ENCODE measurements around the gene PEAK1. TPM values are rescaled to one million over a fixed set of nuclear protein-coding genes. Genes with fewer than 3 reads are reported as not detected.

Gene PEAK1
- total RNA-seq, 1 donor from 2014 or later, result 99.7 TPM

DNA sequence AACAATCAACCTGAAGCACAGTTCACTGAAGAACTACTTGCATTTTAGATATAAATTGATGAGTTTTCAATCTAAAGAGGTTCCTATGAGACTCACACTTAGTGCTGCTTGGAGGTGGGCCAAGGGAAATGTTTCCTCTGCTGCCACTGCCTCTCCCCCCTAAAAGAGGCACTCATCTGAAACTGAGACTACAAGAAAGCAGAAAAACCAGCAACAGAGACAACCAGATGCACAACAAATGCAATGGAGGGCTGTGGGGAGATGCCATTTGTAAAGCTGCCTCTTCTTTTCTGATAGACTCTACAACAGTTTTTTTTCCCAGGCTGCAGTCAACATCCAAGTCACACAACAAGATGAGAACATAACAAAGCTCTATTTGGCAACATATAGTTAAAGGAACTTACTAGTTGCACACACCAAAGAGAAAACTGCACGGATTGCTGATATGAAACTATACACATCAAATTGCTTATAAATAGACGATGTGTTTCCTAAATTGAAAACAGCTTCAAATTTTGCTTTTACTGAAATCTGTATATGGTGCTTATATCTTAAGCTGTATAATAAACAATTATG, 360.0 kb downstream of the PEAK1 start:
- DNase-seq, result peak; percentile 69

DNA sequence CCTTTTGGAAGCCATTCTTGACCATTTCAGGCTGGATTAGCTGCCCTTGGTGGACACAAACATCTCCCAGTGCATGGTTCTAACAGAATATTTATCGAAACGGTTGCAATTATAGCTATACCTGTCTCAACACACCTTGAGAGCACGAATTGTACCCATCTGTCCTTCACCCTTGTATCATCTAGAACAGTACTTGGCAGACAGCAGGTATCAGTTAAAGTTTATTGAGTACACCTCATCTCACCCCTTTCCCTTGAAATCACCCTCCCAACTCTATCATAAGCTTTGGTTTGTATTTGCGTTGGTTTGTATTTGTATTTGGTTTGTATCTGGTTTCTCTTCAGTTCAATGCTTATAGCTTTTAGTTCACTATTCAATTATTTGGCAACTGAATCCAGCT, 361.4 kb downstream of the PEAK1 start:
- DNase-seq, result no peak

DNA sequence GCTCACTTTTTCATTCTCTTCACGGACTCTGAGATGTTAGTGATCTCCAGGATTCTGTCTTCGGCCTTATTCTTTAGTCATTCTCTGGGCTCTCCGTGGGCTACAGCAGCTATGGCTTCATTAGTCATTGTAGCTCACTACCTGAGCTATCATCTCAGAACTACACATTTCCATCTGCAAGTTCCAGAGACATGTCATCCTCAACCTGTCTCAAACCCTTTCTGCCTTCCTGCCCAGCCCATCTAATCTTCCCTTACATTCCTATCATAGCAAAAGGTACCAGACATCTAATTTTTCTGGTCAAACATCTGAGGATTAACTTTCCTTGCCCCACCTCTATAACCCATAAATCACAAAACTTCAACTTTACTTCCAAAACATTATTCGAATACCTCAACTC, 362.2 kb downstream of the PEAK1 start:
- DNase-seq, result no peak

DNA sequence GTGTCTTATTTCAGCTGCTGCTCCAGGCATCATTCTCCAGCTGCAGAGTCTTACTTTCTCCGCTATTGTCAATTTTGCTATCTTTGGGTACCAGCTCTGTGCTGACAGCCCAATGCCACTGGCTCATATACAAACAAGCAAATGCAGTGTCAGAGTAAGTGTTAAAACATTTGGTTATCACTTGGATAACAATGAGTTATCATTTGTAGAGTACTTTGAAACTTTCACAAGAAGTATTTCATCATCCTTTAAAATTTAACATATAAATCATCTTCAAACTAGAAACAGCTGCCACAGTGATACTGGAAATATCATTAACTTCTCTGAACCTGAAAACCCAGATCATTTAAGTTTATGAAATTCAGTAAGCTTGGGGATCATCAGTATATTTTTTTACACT, 362.8 kb downstream of the PEAK1 start:
- no peak for DNase-seq

DNA sequence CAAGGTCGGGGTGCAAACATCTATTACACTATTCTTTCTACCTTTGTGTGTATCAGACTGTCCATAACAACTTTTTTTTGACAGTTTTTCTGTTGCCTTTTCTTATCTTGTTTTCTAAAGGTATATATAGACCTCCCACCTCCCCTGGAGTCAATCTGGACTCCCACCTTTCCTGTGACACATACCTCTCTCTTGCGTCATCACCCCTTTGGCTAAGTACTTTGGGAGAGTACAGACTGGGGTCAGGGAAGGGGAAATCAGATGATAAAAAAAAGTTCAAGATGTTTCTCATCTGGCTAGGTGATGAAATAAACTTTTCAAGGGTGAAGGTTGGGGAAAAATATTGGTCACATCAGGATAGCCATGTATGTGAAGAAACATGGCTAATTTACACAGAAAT, 366.2 kb downstream of the PEAK1 start:
- DNase-seq, result no peak

DNA sequence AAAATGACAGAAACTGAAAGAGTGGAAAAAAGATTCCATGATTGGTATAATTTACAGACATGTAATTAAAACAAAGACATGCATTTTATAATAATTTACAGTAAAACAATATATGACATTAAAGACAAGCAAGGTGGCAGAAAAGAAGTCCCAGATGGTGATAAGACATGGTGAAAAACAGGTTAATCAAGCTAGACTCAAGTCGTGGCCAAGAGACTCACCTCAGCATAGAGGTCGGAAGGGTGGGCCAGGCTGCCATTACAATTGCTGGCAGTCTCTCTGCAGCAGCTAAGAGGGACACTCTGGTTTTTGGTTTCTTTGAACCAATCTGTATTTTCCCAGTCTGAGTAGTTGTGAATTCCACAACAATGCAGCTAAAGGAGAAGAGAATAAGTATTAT, 367.3 kb downstream of the PEAK1 start:
- no peak for DNase-seq

Other genes starting within 250 kb of the PEAK1 start
- gene HMG20A, start 784 bp upstream of the PEAK1 start, total RNA-seq, result 35.1 TPM
- 4.6 TPM for gene LINGO1, start 212.8 kb upstream of the PEAK1 start, total RNA-seq